Fibroblast of mammary gland (primary cell): ENCODE data around the gene PDGFC.

Experiments
- DNase-seq: peaks from one replicate; pipeline ENCODE4 v3.0.0-alpha.2; 2010; ENCODE audit warnings: low read depth
- H3K4me3 ChIP-seq: 2 replicates; pipeline ENCODE4 v1.5.1; 2011; ENCODE audit warnings: low read depth, mild to moderate bottlenecking, low read length, moderate library complexity; ENCODE audit not compliant: control insufficient read depth
- TF ChIP-seq, protein P1 (sequence below): conservative IDR thresholded peaks from 2 replicates; pipeline ENCODE4 v1.5.1; 2011; ENCODE audit warnings: low read depth, low read length, inconsistent platforms; ENCODE audit not compliant: control insufficient read depth, insufficient read depth

PDGFC gene

DNA sequence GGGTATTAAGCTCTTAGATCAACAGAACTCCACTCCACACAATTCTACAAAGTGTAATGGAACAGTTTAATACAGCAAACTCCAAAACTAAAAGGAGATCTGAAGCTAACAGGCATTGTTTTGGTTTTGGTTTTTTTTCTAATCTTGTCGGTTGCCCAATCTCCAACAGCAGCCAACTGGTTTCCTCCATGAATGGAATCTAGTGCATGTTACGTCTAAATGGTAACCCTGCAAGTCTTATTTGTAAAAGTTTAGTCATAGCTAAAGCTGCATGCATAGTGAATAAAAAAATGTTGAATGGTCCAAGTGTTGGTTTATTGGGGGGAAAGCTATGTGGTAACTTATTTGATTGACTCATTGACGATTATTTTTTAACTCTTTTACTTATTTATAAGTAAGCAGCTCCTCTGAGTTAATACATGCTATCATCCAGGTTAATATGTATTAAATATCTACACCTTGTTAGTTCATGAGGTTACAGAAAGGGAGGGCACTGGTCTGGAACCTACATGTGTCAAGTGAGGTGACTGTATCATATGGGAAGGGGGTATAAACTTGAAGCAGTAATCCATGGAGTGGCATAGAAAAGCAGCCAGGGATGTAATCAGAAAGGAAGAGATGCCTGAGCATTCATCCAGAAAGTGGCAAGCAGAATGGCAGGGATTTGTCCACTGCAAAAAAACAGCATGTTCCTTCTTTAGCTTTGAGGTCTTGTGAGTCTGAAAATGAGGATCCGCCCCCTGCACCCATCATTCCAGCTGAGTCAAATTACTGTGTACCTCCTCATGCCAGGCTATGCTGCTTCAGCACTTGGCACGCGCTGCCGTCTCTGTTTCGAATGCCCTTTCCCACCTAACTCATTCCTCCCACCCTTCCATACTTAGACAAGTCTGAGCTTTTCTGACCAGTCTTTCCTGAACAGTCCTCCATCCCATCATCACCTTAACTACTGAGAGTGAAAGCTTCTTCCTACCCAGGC is 81.7 kb downstream of the PDGFC start:
- TF ChIP-seq, protein P1, sequence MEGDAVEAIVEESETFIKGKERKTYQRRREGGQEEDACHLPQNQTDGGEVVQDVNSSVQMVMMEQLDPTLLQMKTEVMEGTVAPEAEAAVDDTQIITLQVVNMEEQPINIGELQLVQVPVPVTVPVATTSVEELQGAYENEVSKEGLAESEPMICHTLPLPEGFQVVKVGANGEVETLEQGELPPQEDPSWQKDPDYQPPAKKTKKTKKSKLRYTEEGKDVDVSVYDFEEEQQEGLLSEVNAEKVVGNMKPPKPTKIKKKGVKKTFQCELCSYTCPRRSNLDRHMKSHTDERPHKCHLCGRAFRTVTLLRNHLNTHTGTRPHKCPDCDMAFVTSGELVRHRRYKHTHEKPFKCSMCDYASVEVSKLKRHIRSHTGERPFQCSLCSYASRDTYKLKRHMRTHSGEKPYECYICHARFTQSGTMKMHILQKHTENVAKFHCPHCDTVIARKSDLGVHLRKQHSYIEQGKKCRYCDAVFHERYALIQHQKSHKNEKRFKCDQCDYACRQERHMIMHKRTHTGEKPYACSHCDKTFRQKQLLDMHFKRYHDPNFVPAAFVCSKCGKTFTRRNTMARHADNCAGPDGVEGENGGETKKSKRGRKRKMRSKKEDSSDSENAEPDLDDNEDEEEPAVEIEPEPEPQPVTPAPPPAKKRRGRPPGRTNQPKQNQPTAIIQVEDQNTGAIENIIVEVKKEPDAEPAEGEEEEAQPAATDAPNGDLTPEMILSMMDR: no peak
- peak; percentile 81 for DNase-seq
- no peak overlapping the region for H3K4me3 ChIP-seq

DNA sequence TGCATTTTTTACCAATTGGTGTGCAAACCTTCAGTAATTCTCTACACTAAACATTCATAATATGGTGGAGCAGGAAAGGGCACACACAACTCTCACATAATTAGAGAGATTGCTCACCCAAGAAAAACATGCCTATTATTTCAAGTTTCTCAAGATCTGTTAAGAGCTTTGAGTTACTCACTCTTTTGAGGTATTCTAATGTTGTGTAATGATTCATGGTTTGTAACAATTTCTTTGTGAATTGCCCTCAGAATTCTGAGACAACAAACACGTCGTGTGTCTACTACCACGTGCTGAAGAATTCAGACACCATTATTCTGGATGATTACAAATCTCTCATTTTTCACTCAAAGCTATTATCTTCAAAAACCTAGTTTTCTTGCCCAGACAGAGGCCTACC is 82.8 kb downstream of the PDGFC start:
- peak; percentile 86 for DNase-seq
- H3K4me3 ChIP-seq: no peak overlapping the region
- TF ChIP-seq, protein P1: no peak

DNA sequence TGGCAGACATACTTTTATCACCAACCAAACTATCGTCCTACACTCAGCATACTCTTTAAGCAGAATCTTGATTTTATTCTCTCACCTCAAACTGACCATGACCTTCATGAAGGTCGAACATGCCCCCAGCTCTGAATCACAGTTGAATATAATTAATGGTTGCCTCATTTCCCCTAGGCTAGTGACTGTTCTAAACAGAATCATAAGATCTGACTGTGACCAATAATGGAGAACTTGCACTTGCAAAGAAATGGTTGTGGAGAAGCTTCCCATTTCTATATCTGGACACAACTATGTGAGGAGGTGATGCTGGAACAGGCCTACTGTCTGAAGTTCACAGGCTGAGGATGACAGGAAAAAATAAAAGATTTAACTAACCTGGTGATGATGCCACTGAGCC is 85.1 kb downstream of the PDGFC start:
- no peak overlapping the region for H3K4me3 ChIP-seq
- TF ChIP-seq, protein P1: no peak

DNA sequence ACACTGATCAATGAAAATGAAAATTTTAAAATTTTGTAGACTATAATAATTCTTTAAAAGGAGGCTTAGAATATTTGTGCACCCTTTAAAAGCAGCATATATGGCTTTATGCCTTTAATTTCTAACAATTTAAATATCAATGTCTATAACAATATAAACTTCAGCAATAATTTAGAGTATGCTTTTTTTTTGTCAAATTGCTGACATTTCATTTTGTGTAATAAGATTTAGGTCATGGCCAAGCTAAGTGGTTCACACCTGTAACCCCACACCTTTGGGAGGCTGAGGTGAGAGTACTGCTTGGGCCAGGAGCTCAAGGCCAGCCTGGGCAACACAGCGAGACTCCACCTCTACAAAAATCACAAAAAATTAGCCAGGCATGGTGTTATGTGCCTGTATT is 86.2 kb downstream of the PDGFC start:
- no peak for DNase-seq
- no peak overlapping the region for H3K4me3 ChIP-seq
- TF ChIP-seq, protein P1: no peak

More for the DNA sequence above, 85.1 kb downstream of the PDGFC start:
- DNase-seq: no peak

DNA sequence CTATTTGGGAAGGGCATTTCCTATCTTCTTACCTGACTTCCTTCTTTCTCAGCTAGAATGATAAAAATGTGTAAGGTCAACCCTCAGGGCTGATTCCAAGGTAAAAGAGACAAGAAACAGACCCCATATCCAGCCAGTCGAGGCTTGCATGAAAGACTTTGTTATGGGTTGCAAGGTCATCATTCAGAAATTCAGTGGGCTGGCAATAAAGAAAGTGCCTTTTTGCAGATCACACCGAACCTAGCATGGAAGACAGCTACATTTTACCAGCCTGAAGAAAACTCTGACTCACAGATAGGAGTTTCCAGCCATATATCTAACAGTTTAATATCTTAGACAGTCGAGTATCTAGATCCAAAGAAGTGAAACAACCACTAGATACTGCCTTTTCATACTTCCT is 87.4 kb downstream of the PDGFC start:
- TF ChIP-seq, protein P1: no peak
- H3K4me3 ChIP-seq: no peak overlapping the region

DNA sequence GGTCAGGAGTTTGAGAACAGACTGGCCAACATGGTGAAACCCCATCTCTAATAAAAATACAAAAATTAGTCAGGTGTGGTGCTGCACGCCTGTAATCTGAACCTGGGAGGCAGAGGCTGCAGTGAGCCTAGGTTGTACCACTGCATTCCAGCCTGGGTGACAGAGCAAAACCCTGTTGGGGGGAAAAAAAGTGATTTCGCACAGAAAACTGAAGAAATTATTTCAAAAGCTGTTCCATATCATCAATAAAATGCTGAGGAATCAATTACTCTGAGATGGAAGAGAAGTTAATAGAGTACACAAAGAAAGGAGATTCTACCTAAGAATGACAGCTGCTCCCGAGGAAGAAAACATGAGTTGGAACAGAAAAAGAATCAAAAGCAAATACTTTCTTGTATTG is 95.9 kb downstream of the PDGFC start:
- no peak for DNase-seq
- TF ChIP-seq, protein P1: no peak
- H3K4me3 ChIP-seq: no peak overlapping the region

More for the DNA sequence above, 87.4 kb downstream of the PDGFC start:
- DNase-seq: peak; percentile 20
